H1 (cell line): Measurements from ENCODE around the gene RBM47. TPM values are rescaled to one million over a fixed set of nuclear protein-coding genes. Genes with fewer than 3 reads are reported as not detected.

Source experiments
- CTCF ChIA-PET: fragments of 300-600 bp; sonication (Branson Sonifier 250); formaldehyde crosslinking; loops from one replicate; lab custom pipeline; 2021; ENCODE audit not compliant: partially characterized antibody; lab: Charles Lee
- POLR2A ChIA-PET: fragments of 300-600 bp; sonication (Branson Sonifier 250); formaldehyde crosslinking; loops from one replicate; lab custom pipeline; 2021; ENCODE audit warnings: inconsistent platforms; ENCODE audit not compliant: partially characterized antibody; lab: Charles Lee
- DNase-seq, 2 experiments: peaks; one replicate each; pipeline versions ENCODE4 v3.0.0 to v3.0.0-alpha.2; 2010 to 2022; ENCODE audit warnings: low spot score in 2 of 2, low read depth in 1 of 2, mixed read lengths in 1 of 2
- FAIRE-seq: peaks from 2 replicates; lab custom pipeline; 2011; peaks lifted over from hg19 to GRCh38; lab: Jason Lieb, UNC
- H2AFZ ChIP-seq: 2 replicates; pipeline ENCODE4 v1.8.1; 2012; ENCODE audit warnings: low read length, inconsistent platforms
- H2AK5ac ChIP-seq: 2 replicates; pipeline ENCODE4 v1.6.1; 2013; ENCODE audit warnings: low read depth, low read length
- H2BK120ac ChIP-seq: replicated peaks from 2 replicates; pipeline ENCODE3; 2013; ENCODE audit warnings: low read depth, low read length, inconsistent platforms
- H2BK12ac ChIP-seq: 2 replicates; pipeline ENCODE4 v1.6.1; 2013; ENCODE audit warnings: low read depth, low read length
- H2BK15ac ChIP-seq: 2 replicates; pipeline ENCODE4 v1.6.1; 2013; ENCODE audit warnings: low read length
- H2BK20ac ChIP-seq: 2 replicates; pipeline ENCODE4 v1.6.1; 2013; ENCODE audit warnings: low read length
- H2BK5ac ChIP-seq: 2 replicates; pipeline ENCODE4 v1.6.1; 2013; ENCODE audit warnings: low read depth, low read length
- H3K14ac ChIP-seq: 2 replicates; pipeline ENCODE4 v1.6.1; 2013; ENCODE audit warnings: inconsistent platforms; ENCODE audit not compliant: insufficient read length
- H3K18ac ChIP-seq: 2 replicates; pipeline ENCODE4 v1.6.1; 2013; ENCODE audit warnings: low read length; ENCODE audit errors: extremely low read depth
- H3K23ac ChIP-seq: 2 replicates; pipeline ENCODE4 v1.6.1; 2013; ENCODE audit warnings: inconsistent platforms; ENCODE audit not compliant: insufficient read length
- H3K23me2 ChIP-seq: 2 replicates; pipeline ENCODE4 v1.6.1; 2013; ENCODE audit warnings: low read depth, low read length
- H3K27ac ChIP-seq: 2 replicates; pipeline ENCODE4 v1.6.1; 2011; ENCODE audit warnings: low read depth, low read length, inconsistent platforms
- H3K27me3 ChIP-seq, 4 experiments: replicated peaks in 1 of 4; 1 replicate in 1 of 4; 2 replicates in 3 of 4; pipeline versions ENCODE4 v1.6.1 to v1.8.1; 2011 to 2013; ENCODE audit warnings: low read length in 3 of 4, mild to moderate bottlenecking in 3 of 4, inconsistent platforms in 2 of 4, mixed read lengths in 2 of 4, moderate library complexity in 1 of 4; ENCODE audit not compliant: control insufficient read depth in 3 of 4, insufficient read depth in 3 of 4; ENCODE audit errors: extremely low read depth in 1 of 4
- H3K36me3 ChIP-seq, 4 experiments: 2 replicates each; pipeline versions ENCODE4 v1.6.1 to v1.8.1; 2011 to 2013; ENCODE audit warnings: mild to moderate bottlenecking in 4 of 4, low read length in 3 of 4, moderate library complexity in 2 of 4, control low read depth in 1 of 4, inconsistent platforms in 1 of 4; ENCODE audit not compliant: insufficient read depth in 4 of 4, control insufficient read depth in 2 of 4
- H3K4ac ChIP-seq: replicated peaks from 2 replicates; pipeline ENCODE3; 2013; ENCODE audit warnings: low read length, low read depth, mixed read lengths, inconsistent platforms; ENCODE audit not compliant: insufficient read length
- H3K4me1 ChIP-seq, 4 experiments: replicated peaks in 1 of 4; 1 replicate in 1 of 4; 2 replicates in 3 of 4; pipeline versions ENCODE4 v1.6.1 to v1.8.1; 2011 to 2013; ENCODE audit warnings: low read length in 3 of 4, inconsistent platforms in 2 of 4, mixed read lengths in 1 of 4; ENCODE audit not compliant: insufficient read depth in 4 of 4, control insufficient read depth in 3 of 4
- H3K4me2 ChIP-seq, 2 experiments: 2 replicates each; pipeline versions ENCODE4 v1.6.1 to v1.8.1; 2011 to 2013; ENCODE audit warnings: low read depth in 2 of 2, low read length in 2 of 2, control low read depth in 1 of 2, inconsistent platforms in 1 of 2, mild to moderate bottlenecking in 1 of 2; ENCODE audit not compliant: insufficient read depth in 1 of 2
- H3K4me3 ChIP-seq, 4 experiments: fragments of 200-600, 300-600 bp in 1 of 4; sonication (generic), shearing (Covaris generic), sonication (Bioruptor Twin) in 1 of 4; 2 replicates each; pipeline versions ENCODE4 v1.5.1 to v1.8.1; 2011 to 2016; ENCODE audit warnings: low read length in 4 of 4, low read depth in 3 of 4, control low read depth in 2 of 4, inconsistent platforms in 2 of 4, mild to moderate bottlenecking in 2 of 4, mixed read lengths in 1 of 4, moderate library complexity in 1 of 4; ENCODE audit not compliant: insufficient read depth in 2 of 4; ENCODE audit errors: extremely low read depth in 1 of 4
- H3K56ac ChIP-seq: replicated peaks from 2 replicates; pipeline ENCODE3; 2013; ENCODE audit warnings: low read depth, mild to moderate bottlenecking, mixed read lengths, low read length, inconsistent platforms; ENCODE audit not compliant: insufficient read length
- H3K79me1 ChIP-seq: 2 replicates; pipeline ENCODE4 v1.6.1; 2013; ENCODE audit warnings: low read depth, low read length, control low read depth
- H3K79me2 ChIP-seq, 2 experiments: 2 replicates each; pipeline versions ENCODE4 v1.6.1 to v1.8.1; 2012 to 2013; ENCODE audit warnings: low read length in 2 of 2, mild to moderate bottlenecking in 2 of 2, inconsistent platforms in 1 of 2; ENCODE audit not compliant: insufficient read depth in 2 of 2, control insufficient read depth in 1 of 2
- H3K9ac ChIP-seq, 4 experiments: replicated peaks in 1 of 4; 1 replicate in 1 of 4; 2 replicates in 3 of 4; pipeline versions ENCODE4 v1.6.1 to v1.8.1; 2011 to 2013; ENCODE audit warnings: low read depth in 3 of 4, low read length in 3 of 4, control low read depth in 2 of 4, mild to moderate bottlenecking in 2 of 4, moderate library complexity in 2 of 4, inconsistent platforms in 1 of 4; ENCODE audit errors: extremely low read depth in 1 of 4
- H3K9me3 ChIP-seq, 2 experiments: 2 replicates each; pipeline versions ENCODE4 v1.6.1 to v1.8.1; 2012 to 2013; ENCODE audit warnings: mild to moderate bottlenecking in 2 of 2, moderate library complexity in 2 of 2, control low read depth in 1 of 2, inconsistent platforms in 1 of 2, low read depth in 1 of 2, low read length in 1 of 2, mixed read lengths in 1 of 2; ENCODE audit not compliant: insufficient read depth in 2 of 2
- H4K20me1 ChIP-seq, 2 experiments: replicated peaks in 1 of 2; 2 replicates each; pipeline versions ENCODE3 to v1.8.1; 2011 to 2013; ENCODE audit warnings: inconsistent platforms in 2 of 2, low read length in 2 of 2, mild to moderate bottlenecking in 1 of 2; ENCODE audit not compliant: insufficient read depth in 2 of 2, control insufficient read depth in 1 of 2
- H4K5ac ChIP-seq: 2 replicates; pipeline ENCODE4 v1.6.1; 2013; ENCODE audit warnings: low read length, low read depth, mixed read lengths, inconsistent platforms; ENCODE audit not compliant: insufficient read length
- H4K8ac ChIP-seq: 2 replicates; pipeline ENCODE4 v1.8.0; 2013; ENCODE audit warnings: mild to moderate bottlenecking, moderate library complexity, low read length, inconsistent platforms; ENCODE audit not compliant: insufficient read depth; ENCODE audit errors: extremely low read depth
- H4K91ac ChIP-seq: replicated peaks from 2 replicates; pipeline ENCODE3; 2013; ENCODE audit warnings: low read length, mixed read lengths, inconsistent platforms; ENCODE audit not compliant: insufficient read length
- BRCA1 ChIP-seq: IDR thresholded peaks from 2 replicates; pipeline ENCODE4 v1.6.1; 2012; ENCODE audit warnings: low read depth, low read length, improper control_type of control experiment
- CTCF ChIP-seq, 3 experiments: IDR thresholded peaks; 1 replicate in 2 of 3; 2 replicates in 1 of 3; pipeline versions ENCODE4 v1.5.1 to v1.6.1; 2011; ENCODE audit warnings: low read length in 3 of 3, mild to moderate bottlenecking in 3 of 3, inconsistent platforms in 2 of 3, low read depth in 1 of 3, moderate library complexity in 1 of 3; ENCODE audit not compliant: insufficient read depth in 1 of 3; ENCODE audit errors: control extremely low read depth in 1 of 3
- HDAC6 ChIP-seq: IDR thresholded peaks from one replicate; pipeline ENCODE4 v1.7.1; 2012; ENCODE audit warnings: low read depth, mild to moderate bottlenecking, inconsistent platforms, low read length, moderate library complexity
- TAF1 ChIP-seq: IDR thresholded peaks from 2 replicates; pipeline ENCODE4 v1.6.1; 2011; ENCODE audit warnings: mild to moderate bottlenecking, low read depth, low read length
- TAF7 ChIP-seq: optimal IDR thresholded peaks from 2 replicates; pipeline ENCODE3; 2011; ENCODE audit warnings: low read depth, mild to moderate bottlenecking, inconsistent platforms, low read length, moderate library complexity, borderline replicate concordance
- TEAD4 ChIP-seq: IDR thresholded peaks from 2 replicates; pipeline ENCODE4 v1.6.1; 2012; ENCODE audit warnings: low read depth, low read length, inconsistent platforms, mixed read lengths
- WGBS, 2 experiments: shearing (Covaris generic) in 1 of 2; methylation state at CpG; one replicate each; pipeline versions ENCODE4 v1.1.6 to v1.1.7; 2013 to 2015; ENCODE audit warnings: low lambda C conversion rate in 2 of 2, mixed read lengths in 2 of 2, inconsistent platforms in 1 of 2, low coverage in 1 of 2, missing lambda C conversion rate in 1 of 2; ENCODE audit not compliant: insufficient replicate concordance in 2 of 2, insufficient coverage in 1 of 2, insufficient read length in 1 of 2; ENCODE audit errors: extremely low coverage in 1 of 2, missing lambda C conversion rate in 1 of 2; 5-methylcytosine and 5-hydroxymethylcytosine counted together
- polyA plus RNA-seq, 7 experiments: library from polyadenylated mRNA; depleted of rRNA in 3 of 7; stranded (reverse) in 5 of 7; unstranded in 2 of 7; fragments of >200 nt in 5 of 7; fragments of 200-250 nt in 2 of 7; gene quantifications; 1 replicate in 5 of 7; 2 replicates in 1 of 7; 4 replicates in 1 of 7; pipeline versions ENCODE4 v1.2.1 to v1.2.3, GENCODE V29; 2011 to 2013; ENCODE audit warnings: missing spikeins in 2 of 7, mixed read lengths in 2 of 7
- total RNA-seq: library from RNA; stranded (reverse); fragmentation: NEBNext Ultra II Directional; extraction: Animal tissue kit (Norgen Biotek cat#: 25700); gene quantifications from 2 replicates; pipeline ENCODE4 v1.2.1, GENCODE V29; 2021

Gene RBM47
- total and polyA plus RNA-seq, 2 of the 8 experiments (the other 6 are each of a cell fraction or from before 2014, with no cell fraction given), result 42.8 to 78.9 TPM

- Histone ChIP-seq H2AK5ac (no peak overlapping the region), H2BK12ac (no peak overlapping the region), H4K5ac (no peak overlapping the region), H4K91ac (no peak overlapping the region), H3K23ac (no peak overlapping the region), H3K79me2 (peaks cover 0 to 70% of the 10 kb centered on the region in 2 experiments; a peak in 2 of 4 replicates), H2BK15ac (no peak overlapping the region), H2BK20ac (no peak overlapping the region), H3K36me3 (peaks cover 0 to 4% (median 0%) of the 10 kb centered on the region in 4 experiments; a peak in 3 of 8 replicates), H3K4me1 (peaks cover 0 to 7% (median 1%) of the 10 kb centered on the region in 4 experiments; a peak in 3 of 7 replicates), H4K8ac (no peak overlapping the region), H3K18ac (no peak overlapping the region), H3K56ac (no peak overlapping the region), H3K23me2 (no peaks in the 10 kb centered on the region), H3K4me3 (no peak overlapping the region), H3K14ac (no peak overlapping the region), H3K9ac (no peak overlapping the region), H3K27ac (no peak overlapping the region), H3K27me3 (no peaks in the 10 kb centered on the region), H3K79me1 (peaks cover 4% of the 10 kb centered on the region; the same call in 1 of the 2 replicates), H2BK5ac (no peak overlapping the region), H4K20me1 (no peaks in the 10 kb centered on the region), H2AFZ (no peak overlapping the region), H3K9me3 (peaks cover 3 to 4% of the 10 kb centered on the region in 2 experiments; a peak in 2 of 4 replicates), H3K4ac (no peak overlapping the region), H2BK120ac (no peak overlapping the region), H3K4me2 (no peak overlapping the region)
- FAIRE-seq (no peak), DNase-seq (no peak)
- 88% methylated on average over 7 of the region's 7 CpGs; no CpG with 5 or more reads in 1 of the 2 experiments for WGBS, 2 experiments
- CTCF ChIA-PET, result interaction anchor here (0.6 to 1.0 kb wide), 3 partner anchors 9 to 251 kb away, joined by 3 to 4 read pairs (median 3); no protein-coding TSS in a partner anchor
- POLR2A ChIA-PET, result interaction anchor here (0.6 to 1.5 kb wide), 2 partner anchors 10 to 58 kb away, joined by 4 read pairs; no protein-coding TSS in a partner anchor
- no peak for TF ChIP-seq CTCF (IDR thresholded peaks at IDR 0.05; ENCODE audit: control extremely low read depth in 1 of 3, insufficient read depth in 1 of 3, low read depth in 1 of 3, low read length in 3 of 3)
- no peak for TF ChIP-seq TAF7
- no peak for TF ChIP-seq TAF1
- TF ChIP-seq TEAD4, result no peak
- TF ChIP-seq HDAC6, result no peak
- TF ChIP-seq BRCA1, result no peak
Observed at GRCh38 chr4:40572692-40573310, 56.9 kb downstream of the RBM47 start.
